HCT116 (cell line): ENCODE results near the gene TBX3. TPM values are rescaled to one million over a fixed set of nuclear protein-coding genes. Genes with fewer than 3 reads are reported as not detected.

Source experiments
- ATAC-seq: fragments of 200-7000 bp; cut with Tn5 transposase; 2 replicates; pipeline ENCODE4 v1.9.1; 2020; ENCODE audit warnings: mild to moderate bottlenecking, moderate library complexity
- BruUV-seq: library from RNA; stranded (reverse); fragments of 400-500 nt; replicated peaks from 2 replicates; lab custom pipeline; 2021; lab: Mats Ljungman, UMichigan
- CTCF ChIA-PET: fragments of 300-600 bp; sonication (Branson Sonifier 250); formaldehyde crosslinking; loops from one replicate; lab custom pipeline; 2021; ENCODE audit warnings: antibody characterized with exemption; lab: Charles Lee
- POLR2A ChIA-PET: fragments of 300-600, 350-600 bp; sonication (Branson Sonifier 250); formaldehyde crosslinking; loops from one replicate; lab custom pipeline; 2021; ENCODE audit warnings: antibody characterized with exemption; lab: Charles Lee
- RAD21 ChIA-PET, 2 experiments: fragments of 300-600 bp; sonication (Branson Sonifier 250); formaldehyde crosslinking; loops; one replicate each; lab custom pipeline; 2023; ENCODE audit warnings: low total read pairs in 2 of 2; ENCODE audit not compliant: uncharacterized antibody in 2 of 2, unreplicated experiment in 2 of 2, low non-redundant PET in 1 of 2; lab: Charles Lee
- DNase-seq: peaks from one replicate; pipeline ENCODE4 v3.0.0-alpha.2; 2010; ENCODE audit warnings: low read depth, low spot score
- H2AFZ ChIP-seq: fragments of 200-600 bp; shearing (Covaris generic), sonication (generic); 2 replicates; pipeline ENCODE4 v1.6.1; 2017; ENCODE audit warnings: low read depth, mixed run types, mixed read lengths, antibody characterized with exemption, low read length; ENCODE audit not compliant: poor library complexity, severe bottlenecking
- H3K27ac ChIP-seq: 2 replicates; pipeline ENCODE4 v1.5.1; 2012; ENCODE audit warnings: low read depth, low read length
- H3K27me3 ChIP-seq: fragments of 200-600 bp; sonication (generic); 2 replicates; pipeline ENCODE4 v1.6.1; 2016; ENCODE audit warnings: mixed run types, low read length, mixed read lengths; ENCODE audit not compliant: insufficient read depth
- H3K36me3 ChIP-seq, 2 experiments: fragments of 200-500 bp in 1 of 2; fragments of 200-600 bp in 1 of 2; sonication (Bioruptor generic) in 1 of 2; sonication (generic) in 1 of 2; 2 replicates each; pipeline versions ENCODE4 v1.5.1 to v1.6.1; 2014 to 2016; ENCODE audit warnings: low read length in 2 of 2, inconsistent platforms in 1 of 2, mixed read lengths in 1 of 2, mixed run types in 1 of 2; ENCODE audit not compliant: insufficient read depth in 2 of 2, control insufficient read depth in 1 of 2
- H3K4me1 ChIP-seq, 2 experiments: fragments of 200-600 bp in 1 of 2; sonication (generic) in 1 of 2; 2 replicates each; pipeline versions ENCODE4 v1.5.1 to v1.6.1; 2012 to 2017; ENCODE audit warnings: low read length in 2 of 2, inconsistent platforms in 1 of 2, mild to moderate bottlenecking in 1 of 2, mixed read lengths in 1 of 2, mixed run types in 1 of 2, moderate library complexity in 1 of 2; ENCODE audit not compliant: insufficient read depth in 2 of 2, control insufficient read depth in 1 of 2
- H3K4me2 ChIP-seq: fragments of 200-600 bp; sonication (generic); 2 replicates; pipeline ENCODE4 v1.6.1; 2017; ENCODE audit warnings: mixed run types, low read length, mixed read lengths
- H3K4me3 ChIP-seq, 2 experiments: fragments of 200-600 bp in 1 of 2; sonication (generic) in 1 of 2; replicated peaks in 1 of 2; 2 replicates each; pipeline ENCODE4 v1.5.1; 2011 to 2016; ENCODE audit warnings: low read length in 2 of 2, control low read depth in 1 of 2, low read depth in 1 of 2, mild to moderate bottlenecking in 1 of 2, mixed read lengths in 1 of 2, mixed run types in 1 of 2
- H3K79me2 ChIP-seq: fragments of 200-600 bp; sonication (generic); 2 replicates; pipeline ENCODE4 v1.6.1; 2017; ENCODE audit warnings: mild to moderate bottlenecking, mixed run types, low read length, moderate library complexity, mixed read lengths; ENCODE audit not compliant: insufficient read depth
- H3K9ac ChIP-seq: fragments of 200-600 bp; sonication (generic); 2 replicates; pipeline ENCODE4 v1.6.1; 2016; ENCODE audit warnings: low read length, mixed read lengths
- H3K9me2 ChIP-seq: fragments of 200-600 bp; sonication (generic), shearing (Covaris generic); 2 replicates; pipeline ENCODE4 v1.6.1; 2017; ENCODE audit warnings: mixed run types, mild to moderate bottlenecking, moderate library complexity; ENCODE audit not compliant: insufficient read depth
- H3K9me3 ChIP-seq, 2 experiments: fragments of 200-500 bp in 1 of 2; fragments of 200-600 bp in 1 of 2; sonication (Bioruptor generic) in 1 of 2; sonication (generic) in 1 of 2; 2 replicates each; pipeline ENCODE4 v1.6.1; 2014 to 2017; ENCODE audit warnings: low read length in 2 of 2, mixed read lengths in 2 of 2, inconsistent platforms in 1 of 2, low read depth in 1 of 2, mild to moderate bottlenecking in 1 of 2, mixed run types in 1 of 2, moderate library complexity in 1 of 2; ENCODE audit not compliant: control insufficient read depth in 1 of 2, insufficient read depth in 1 of 2
- H4K20me1 ChIP-seq: fragments of 200-600 bp; sonication (generic), shearing (Covaris generic); 2 replicates; pipeline ENCODE4 v1.6.1; 2017; ENCODE audit warnings: mixed run types, mild to moderate bottlenecking, moderate library complexity; ENCODE audit not compliant: insufficient read depth
- CEBPB ChIP-seq: IDR thresholded peaks from 2 replicates; pipeline ENCODE4 v1.6.1; 2012; ENCODE audit warnings: low read depth
- CTCF ChIP-seq, 3 experiments: fragments of 200-600 bp in 1 of 3; sonication (generic) in 1 of 3; IDR thresholded peaks in 2 of 3; conservative IDR thresholded peaks in 1 of 3; 2 replicates each; pipeline ENCODE4 v1.5.1; 2012 to 2017; ENCODE audit warnings: low read depth in 2 of 3, low read length in 2 of 3, antibody characterized with exemption in 1 of 3, borderline replicate concordance in 1 of 3, control low read depth in 1 of 3, mild to moderate bottlenecking in 1 of 3, mixed read lengths in 1 of 3, mixed run types in 1 of 3, moderate library complexity in 1 of 3; ENCODE audit not compliant: insufficient read depth in 1 of 3
- ELF1 ChIP-seq: IDR thresholded peaks from 2 replicates; pipeline ENCODE4 v1.6.1; 2012; ENCODE audit warnings: low read depth, borderline replicate concordance
- EZH2phosphoT487 ChIP-seq: fragments of 200-600 bp; IDR thresholded peaks from 2 replicates; pipeline ENCODE4 v1.6.1; 2018; ENCODE audit warnings: antibody characterized with exemption, borderline replicate concordance
- JUND ChIP-seq: IDR thresholded peaks from 2 replicates; pipeline ENCODE4 v1.6.1; 2012
- MAX ChIP-seq: IDR thresholded peaks from 2 replicates; pipeline ENCODE4 v1.6.1; 2012
- POLR2A ChIP-seq: IDR thresholded peaks from 2 replicates; pipeline ENCODE4 v1.7.0; 2011; ENCODE audit warnings: borderline replicate concordance; ENCODE audit not compliant: insufficient read depth, insufficient read length; ENCODE audit errors: extremely low read depth
- POLR2AphosphoS5 ChIP-seq: IDR thresholded peaks from 2 replicates; pipeline ENCODE4 v1.6.1; 2011; ENCODE audit warnings: mild to moderate bottlenecking, low read depth, low read length, moderate library complexity
- RAD21 ChIP-seq: IDR thresholded peaks from 2 replicates; pipeline ENCODE4 v1.6.1; 2012; ENCODE audit warnings: low read depth, mild to moderate bottlenecking
- REST ChIP-seq: IDR thresholded peaks from 2 replicates; pipeline ENCODE4 v1.6.1; 2012; ENCODE audit warnings: low read depth
- SIN3A ChIP-seq: IDR thresholded peaks from 2 replicates; pipeline ENCODE4 v1.6.1; 2012; ENCODE audit warnings: low read depth
- SRF ChIP-seq: IDR thresholded peaks from 2 replicates; pipeline ENCODE4 v1.6.1; 2012; ENCODE audit warnings: low read depth
- YY1 ChIP-seq: IDR thresholded peaks from 2 replicates; pipeline ENCODE4 v1.6.1; 2011; ENCODE audit warnings: low read length, low read depth, moderate library complexity, mild to moderate bottlenecking; ENCODE audit not compliant: insufficient replicate concordance; ENCODE audit errors: extremely low read depth
- ZBTB33 ChIP-seq: IDR thresholded peaks from 2 replicates; pipeline ENCODE4 v1.6.1; 2011; ENCODE audit warnings: mild to moderate bottlenecking, low read length, moderate library complexity; ENCODE audit not compliant: insufficient replicate concordance; ENCODE audit errors: extremely low read depth
- ZFX ChIP-seq: fragments of 450-650 bp; IDR thresholded peaks from 2 replicates; pipeline ENCODE4 v1.6.1; 2017
- ZNF274 ChIP-seq: fragments of 200-500 bp; sonication (Bioruptor generic); IDR thresholded peaks from 2 replicates; pipeline ENCODE4 v1.6.1; 2014; ENCODE audit warnings: mild to moderate bottlenecking, low read depth, low read length, inconsistent platforms
- intact Hi-C: fragments of 100-400 bp; cut with micrococcal nuclease; formaldehyde crosslinking; loops from 2 replicates; pipeline ENCODE4 v1.10.0; 2022
- total RNA-seq: library from RNA; stranded (reverse); gene quantifications from one replicate; pipeline ENCODE4 v1.2.1, GENCODE V29; 2021; ENCODE audit not compliant: unreplicated experiment

Gene TBX3
- total RNA-seq, 1 experiment from 2014 or later, result 12.8 TPM

- no TSS peak for BruUV-seq
- Histone ChIP-seq H2AFZ (no peak overlapping the region), H4K20me1 (no peaks in the 10 kb centered on the region), H3K4me2 (no peak overlapping the region), H3K9me2 (no peaks in the 10 kb centered on the region), H3K9ac (no peak overlapping the region), H3K9me3 (no peaks in the 10 kb centered on the region), H3K27ac (no peak overlapping the region), H3K36me3 (peaks cover 3 to 11% of the 10 kb centered on the region in 2 experiments; a peak in 1 of 4 replicates), H3K27me3 (no peaks in the 10 kb centered on the region), H3K79me2 (peaks cover 14% of the 10 kb centered on the region), H3K4me1 (peaks cover 0 to 14% of the 10 kb centered on the region in 2 experiments; a peak in 2 of 4 replicates), H3K4me3 (no peak overlapping the region)
- TF ChIP-seq SIN3A (no peak), YY1 (no peak), EZH2phosphoT487 (no peak), POLR2A (no peak), MAX (no peak), CEBPB (no peak), ZBTB33 (no peak), ZNF274 (no peak), SRF (no peak), ZFX (no peak), JUND (no peak), CTCF (IDR thresholded peaks at IDR 0.05 in 2 of 3, conservative IDR thresholded peaks at IDR 0.05 in 1 of 3; ENCODE audit: borderline replicate concordance in 1 of 3, insufficient read depth in 1 of 3, low read depth in 2 of 3, low read length in 2 of 3) (no peak), ELF1 (no peak), RAD21 (no peak), REST (no peak), POLR2AphosphoS5 (no peak)
- intact Hi-C loops, result no loop called here
- ATAC-seq (no peak), DNase-seq (no peak)
- ChIA-PET RAD21 (no interaction called here), POLR2A (no interaction called here), CTCF (no interaction called here)
Observed at GRCh38 chr12:114678028-114678427, 5.9 kb downstream of the TBX3 start.
